HG02571 (cell line): Measurements from ENCODE around the gene TBC1D3C.
"Not testable (repeated sequence)": the region's sequence is repeated elsewhere in the genome, so short reads cannot be mapped to it uniquely, and the experiment has no call there.

Experiments
- ATAC-seq: cut with Tn5 transposase; IDR thresholded peaks from one replicate; pipeline ENCODE4 v1.9.1; 2021; ENCODE audit warnings: mild to moderate bottlenecking, moderate library complexity; ENCODE audit not compliant: unreplicated experiment

Gene TBC1D3C

GRCh38 chr17:38068534-38068933 is at the start of gene TBC1D3C:
TSS of gene TBC1D3C (minus strand) at chr17:38068634. CDS start at chr17:38067066, 1,568 bp downstream.
- not testable (repeated sequence) for ATAC-seq

- not testable (repeated sequence) for ATAC-seq
These were observed 30.8 kb upstream of the TBC1D3C start for GRCh38 chr17:38099262-38099661.

- ATAC-seq = not testable (repeated sequence)
These were observed 25.7 kb upstream of the TBC1D3C start for GRCh38 chr17:38094059-38094694.

GRCh38 chr17:38088120-38088519 is 19.7 kb upstream of the TBC1D3C start:
- ATAC-seq = not testable (repeated sequence)

- not testable (repeated sequence) for ATAC-seq
These were observed 18.9 kb upstream of the TBC1D3C start for GRCh38 chr17:38087344-38087743.
